Stimulated activated CD4-positive, alpha-beta T cell treated with anti-CD3 and anti-CD28 coated beads, Interleukin-1b, Interleukin-23, amount 100 ng/mL, for 1 hour (primary cell): ENCODE results near the gene ARHGEF11.

Experiments
- DNase-seq, 2 donors: peaks; one replicate each; pipeline ENCODE4 v3.0.0-alpha.2; 2020; ENCODE audit warnings: low read depth in 2 of 2

The ARHGEF11 gene

DNA sequence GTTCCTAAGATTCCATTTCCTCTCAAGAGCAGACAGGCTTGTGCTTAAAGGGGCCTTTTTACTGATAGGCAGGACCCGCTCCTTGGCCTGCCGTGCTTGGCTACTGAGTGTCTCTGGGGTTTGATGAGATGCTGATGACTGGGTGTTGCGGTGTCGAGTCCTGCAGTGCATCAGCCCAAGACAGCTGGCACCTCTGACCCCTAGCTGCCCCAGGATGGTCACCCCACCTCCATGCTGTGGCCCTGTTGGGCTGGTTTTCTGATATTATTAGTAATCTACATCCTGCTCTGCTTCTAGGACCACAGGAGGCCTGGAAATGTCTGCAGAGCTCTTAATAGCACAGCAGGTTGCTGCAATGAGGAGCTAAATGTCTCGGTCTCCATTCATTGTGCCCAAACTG is 96.4 kb downstream of the ARHGEF11 start:
- no peak for DNase-seq

DNA sequence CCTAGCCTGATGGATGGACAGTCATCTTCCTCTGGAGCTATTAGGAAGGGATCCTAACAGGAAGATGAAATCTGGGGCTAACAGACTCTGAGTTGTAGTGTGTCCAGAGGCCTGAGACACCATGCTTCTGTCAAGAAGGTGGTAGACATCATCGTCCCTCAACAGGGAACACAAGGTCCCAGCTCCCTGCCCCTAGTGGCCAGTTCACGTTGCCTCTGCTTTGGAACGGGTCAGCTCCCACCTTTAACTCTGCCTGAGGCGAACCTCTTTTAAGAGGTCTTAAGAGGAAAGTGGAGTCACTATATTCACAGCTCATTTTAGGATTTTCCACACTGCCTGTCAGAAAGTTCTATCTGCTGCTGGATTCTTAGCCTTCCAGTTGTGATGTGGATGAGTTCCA is 96.8 kb downstream of the ARHGEF11 start:
- DNase-seq, result no peak

DNA sequence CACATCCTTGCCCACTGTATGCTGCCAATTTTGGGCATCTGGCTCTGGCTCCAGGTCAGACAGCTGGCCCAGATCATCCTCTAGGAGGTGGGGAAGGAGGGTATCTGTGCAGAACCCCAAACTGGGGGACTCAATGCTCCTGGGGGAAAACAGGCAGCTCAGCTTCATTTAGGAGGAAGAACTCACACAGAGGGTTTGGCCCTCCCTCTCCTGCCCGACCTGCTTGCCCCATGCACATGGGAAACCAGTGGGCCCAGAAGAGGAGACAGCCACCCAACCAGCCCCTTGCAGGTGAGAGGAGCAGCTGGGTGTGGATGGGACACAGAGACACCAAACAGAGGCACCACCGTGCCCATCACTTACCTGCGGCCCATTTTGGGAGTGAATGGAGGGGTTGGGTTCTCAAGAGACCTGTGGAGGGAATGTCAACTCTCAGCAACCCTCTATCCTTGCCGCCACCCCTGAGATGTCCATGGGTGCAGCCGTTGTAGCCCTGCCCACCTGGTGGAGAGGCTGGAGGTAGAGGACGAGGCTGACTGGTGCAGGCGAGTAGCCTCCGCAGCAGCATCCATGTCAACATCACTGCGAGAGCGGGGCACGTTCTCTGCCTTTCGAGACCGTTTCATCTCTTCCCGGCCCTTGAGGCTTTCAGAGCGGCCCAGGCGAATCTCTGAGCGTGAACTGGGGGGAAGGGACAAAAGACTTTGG is 97.6 kb downstream of the ARHGEF11 start:
- no peak for DNase-seq

DNA sequence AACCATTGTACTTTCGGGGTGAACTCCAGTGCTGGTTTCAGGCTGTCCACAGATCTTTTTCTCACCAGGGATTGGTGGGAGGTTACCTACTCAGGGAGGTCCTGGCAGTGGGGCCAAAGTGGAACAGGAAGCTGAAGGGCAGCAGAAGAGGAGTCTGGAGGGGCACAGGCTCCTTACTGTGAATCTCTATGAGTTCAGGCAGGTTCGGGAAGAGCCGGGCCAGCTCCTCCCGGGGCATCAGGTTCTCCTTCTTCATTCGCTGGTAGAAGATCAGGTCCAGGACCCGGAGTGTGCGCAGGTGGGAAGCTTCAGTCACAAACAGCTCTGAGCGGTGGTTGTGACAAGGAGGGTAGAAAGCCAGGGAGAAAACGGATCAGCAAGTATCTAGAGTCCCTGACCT is 98.4 kb downstream of the ARHGEF11 start:
- DNase-seq, result no peak

DNA sequence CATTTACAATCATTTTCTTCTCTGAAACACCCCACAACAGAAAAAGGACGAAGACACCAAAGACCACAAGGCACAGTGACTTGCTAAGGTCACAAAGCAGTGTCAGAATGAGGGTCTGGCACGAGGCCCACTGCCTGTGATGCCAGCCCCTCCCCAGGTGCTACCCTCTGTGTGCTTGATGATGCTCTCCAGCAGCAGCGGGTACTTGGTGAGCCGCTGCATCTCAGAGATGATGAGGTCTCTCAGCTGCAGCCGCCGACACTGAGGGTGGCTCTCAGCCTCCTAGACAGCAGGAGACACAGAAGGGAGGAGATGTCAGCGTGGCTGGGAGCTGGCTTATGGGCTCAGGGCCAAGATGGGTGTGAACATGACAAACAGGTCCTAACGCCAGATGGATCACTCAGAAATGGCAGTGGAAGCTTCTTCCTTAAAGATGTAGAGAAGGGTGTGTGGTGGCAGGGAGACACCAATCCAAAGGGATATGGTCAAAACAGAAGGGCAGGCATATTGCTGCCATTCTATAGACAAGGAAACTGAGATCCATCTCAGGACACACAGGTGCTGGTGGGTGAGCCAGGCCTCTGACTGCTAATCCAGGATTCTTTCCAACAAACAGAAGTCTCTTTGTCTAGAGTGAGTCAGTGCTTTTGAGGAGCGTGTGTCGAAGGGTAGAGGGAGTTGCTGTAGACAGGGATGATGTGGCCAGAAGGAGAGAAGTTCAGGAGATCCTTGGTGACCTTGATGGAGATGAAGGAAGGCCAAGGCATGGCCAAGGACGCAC is 99.5 kb downstream of the ARHGEF11 start:
- DNase-seq, result no peak

DNA sequence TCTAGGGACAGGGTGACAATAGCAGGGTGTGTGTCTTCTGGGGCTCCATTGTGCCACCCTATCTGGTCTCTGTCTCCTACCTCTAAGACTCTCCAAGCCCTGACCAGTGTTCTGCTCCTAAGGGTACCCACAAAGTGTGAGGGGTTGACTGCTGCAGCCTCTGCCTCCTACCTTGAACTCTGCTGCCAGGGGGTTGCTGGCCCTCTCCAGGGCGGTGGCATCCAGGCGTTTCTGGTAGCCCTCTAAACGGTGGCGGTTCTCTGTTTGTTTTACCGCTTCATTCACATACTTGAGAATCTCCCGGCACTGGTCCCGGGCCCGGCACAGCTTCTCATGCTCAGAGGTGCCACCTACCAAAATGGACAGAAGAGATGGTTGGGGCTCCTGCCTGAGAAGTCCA is 100.7 kb downstream of the ARHGEF11 start:
- no peak for DNase-seq

DNA sequence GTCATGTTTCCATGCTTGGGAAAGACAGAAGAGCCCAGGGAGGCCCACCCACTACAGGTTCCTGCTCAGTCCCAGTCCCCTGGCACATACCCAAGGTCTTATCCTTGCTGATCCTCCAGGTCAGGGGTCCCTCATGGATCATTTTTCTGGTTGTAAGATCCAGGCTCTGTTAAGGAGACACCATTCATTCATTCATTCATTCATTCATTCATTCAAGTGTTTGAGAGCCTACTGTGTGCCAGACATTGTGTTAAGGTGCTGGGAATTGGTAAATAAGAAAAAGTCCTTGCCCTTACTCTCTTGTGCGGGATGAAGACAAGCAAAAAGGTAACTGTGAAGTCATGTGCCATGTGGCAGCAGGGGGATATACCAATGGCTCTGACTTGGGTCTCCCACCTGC is 101.3 kb downstream of the ARHGEF11 start:
- no peak for DNase-seq

DNA sequence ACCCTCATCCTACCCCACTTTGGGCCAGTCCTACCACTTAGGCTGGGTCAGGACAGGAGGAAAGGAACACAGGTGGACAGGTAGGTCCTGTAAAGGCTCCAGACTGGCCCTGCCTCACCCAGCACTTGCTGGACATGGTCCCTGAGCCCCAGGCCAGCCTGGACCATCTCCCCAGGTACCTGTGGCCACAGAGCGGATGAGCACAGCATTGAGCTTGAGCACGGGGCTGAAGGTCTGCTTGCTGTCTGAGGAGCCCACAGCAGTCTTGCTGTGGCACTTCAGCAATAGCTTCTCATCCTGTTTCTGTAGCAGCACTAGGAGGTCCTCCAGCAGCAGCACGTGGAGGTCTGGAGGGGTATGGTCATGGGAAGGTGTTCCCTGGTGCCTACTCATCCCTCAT is 101.8 kb downstream of the ARHGEF11 start:
- DNase-seq, result no peak

DNA sequence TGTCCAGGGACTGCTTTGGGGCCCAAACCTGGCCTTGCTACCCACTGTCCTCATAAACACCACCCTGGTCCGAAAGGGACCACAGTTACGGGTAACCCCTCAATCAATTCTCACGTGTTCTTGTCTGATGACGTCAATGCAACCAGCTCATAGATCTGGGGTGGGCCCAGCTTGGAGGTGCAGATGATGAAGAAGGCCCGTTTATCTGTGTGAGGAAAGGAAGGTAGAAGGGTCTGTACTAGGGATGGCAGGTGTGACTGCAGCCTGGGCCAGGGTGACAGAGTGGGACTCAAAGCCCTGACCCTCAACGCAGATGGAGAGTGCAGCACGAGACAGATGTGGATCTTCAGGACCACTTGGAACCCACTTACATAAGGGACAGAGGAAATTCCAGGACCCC is 103.0 kb downstream of the ARHGEF11 start:
- no peak for DNase-seq

DNA sequence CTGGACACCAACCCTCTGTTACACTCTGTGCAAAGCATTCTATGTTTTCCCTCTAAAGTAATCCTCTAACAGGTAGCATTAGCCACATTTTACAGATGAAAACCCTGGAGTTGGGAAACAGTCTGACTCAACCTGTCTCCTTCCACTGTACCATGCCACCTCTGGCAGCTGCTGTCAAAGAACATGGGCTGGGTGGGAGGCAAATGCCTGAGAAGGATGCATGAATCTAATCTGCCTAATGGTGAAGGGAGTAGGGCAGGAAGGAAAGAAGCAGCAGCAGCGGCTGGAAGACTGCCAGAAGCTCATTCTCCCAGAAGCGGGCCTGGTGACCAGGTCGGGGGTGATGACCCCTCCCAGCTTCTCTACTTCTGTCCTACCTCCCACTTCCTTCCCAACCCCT is 103.4 kb downstream of the ARHGEF11 start:
- no peak for DNase-seq

DNA sequence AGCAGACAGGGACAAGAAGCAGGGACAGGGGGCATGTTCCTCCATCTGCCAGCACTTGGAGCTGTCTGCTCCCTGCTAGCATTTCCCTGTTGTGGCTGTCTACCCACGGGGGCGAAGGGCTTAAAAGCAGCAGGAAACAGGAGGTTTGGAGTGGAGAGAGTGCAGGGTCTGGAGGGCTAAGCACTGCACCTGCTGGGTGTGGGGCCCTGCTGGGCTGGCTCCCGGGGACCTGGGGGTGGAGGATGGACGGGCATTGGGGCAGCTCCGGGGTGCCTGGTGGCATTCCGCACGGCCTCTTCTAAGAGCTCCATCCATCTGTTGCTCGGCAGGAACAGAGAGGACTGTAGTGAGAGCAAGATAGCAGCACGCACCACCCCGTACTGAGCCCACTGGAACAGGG is 103.9 kb downstream of the ARHGEF11 start:
- DNase-seq, result no peak

DNA sequence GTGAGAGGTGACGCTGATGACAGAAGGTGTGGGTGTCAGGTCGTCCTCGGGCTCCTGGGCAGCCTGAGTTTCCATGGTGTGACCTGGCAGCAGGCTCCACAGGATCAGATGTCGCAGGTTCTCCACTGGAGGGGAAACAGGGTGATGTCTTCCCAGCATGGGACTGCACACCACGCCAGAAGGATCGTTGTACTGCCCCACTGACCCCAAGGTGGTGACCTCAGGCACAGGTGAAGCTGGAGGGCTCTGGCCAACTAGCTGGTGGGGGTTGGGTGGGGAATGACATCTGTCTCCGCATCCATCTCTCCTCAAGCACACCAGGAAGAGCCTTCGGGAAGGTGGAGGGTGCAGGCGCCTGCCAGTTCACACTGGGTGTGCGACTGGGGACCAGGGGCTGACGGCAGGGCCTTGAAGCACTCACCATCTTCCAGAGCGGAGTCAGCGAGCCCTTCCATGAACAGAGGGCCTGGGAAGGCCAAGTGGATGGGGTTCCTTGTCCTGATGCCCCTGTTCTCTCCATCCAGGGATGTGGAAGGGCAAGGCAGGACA is 105.7 kb downstream of the ARHGEF11 start:
- no peak for DNase-seq

DNA sequence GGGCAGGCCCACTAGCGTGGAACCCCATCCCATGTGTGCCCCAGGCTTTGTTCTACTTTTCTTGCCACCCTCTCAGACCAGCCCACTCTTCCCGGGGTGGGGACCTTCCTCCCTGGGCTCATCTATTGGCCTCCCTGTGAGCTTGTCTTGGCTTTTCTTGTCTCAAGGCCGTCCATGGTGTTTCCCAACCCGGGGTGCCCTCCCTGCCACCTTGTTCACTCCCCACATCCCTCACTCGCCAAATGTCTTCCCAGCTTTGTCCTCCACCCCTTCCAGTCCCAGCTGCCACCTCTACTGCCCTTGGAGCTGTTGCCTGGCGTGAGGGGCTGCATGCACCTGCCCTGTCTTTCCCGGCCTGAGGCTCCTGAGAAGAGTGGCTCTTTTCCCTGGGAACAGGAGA is 106.7 kb downstream of the ARHGEF11 start:
- DNase-seq, result no peak

DNA sequence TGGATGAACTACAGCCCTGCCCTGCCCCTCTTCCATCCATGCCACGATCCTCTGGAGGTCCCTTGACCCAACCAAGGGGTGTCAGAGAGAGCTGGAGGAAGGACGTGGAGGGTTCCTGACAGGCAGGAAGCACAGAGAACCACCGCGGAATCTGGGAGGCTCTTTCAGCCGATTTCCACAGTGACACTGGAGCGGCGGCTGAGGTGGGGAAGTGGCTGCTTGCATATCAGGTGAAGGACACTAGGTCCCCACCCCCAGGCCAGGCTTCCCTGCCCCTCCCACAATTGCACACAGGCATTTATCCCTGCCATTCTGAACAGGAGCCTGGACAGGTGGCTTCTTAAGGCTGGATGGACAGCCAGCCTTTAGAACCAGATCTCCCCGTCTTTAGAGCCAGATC is 107.7 kb downstream of the ARHGEF11 start:
- no peak for DNase-seq

DNA sequence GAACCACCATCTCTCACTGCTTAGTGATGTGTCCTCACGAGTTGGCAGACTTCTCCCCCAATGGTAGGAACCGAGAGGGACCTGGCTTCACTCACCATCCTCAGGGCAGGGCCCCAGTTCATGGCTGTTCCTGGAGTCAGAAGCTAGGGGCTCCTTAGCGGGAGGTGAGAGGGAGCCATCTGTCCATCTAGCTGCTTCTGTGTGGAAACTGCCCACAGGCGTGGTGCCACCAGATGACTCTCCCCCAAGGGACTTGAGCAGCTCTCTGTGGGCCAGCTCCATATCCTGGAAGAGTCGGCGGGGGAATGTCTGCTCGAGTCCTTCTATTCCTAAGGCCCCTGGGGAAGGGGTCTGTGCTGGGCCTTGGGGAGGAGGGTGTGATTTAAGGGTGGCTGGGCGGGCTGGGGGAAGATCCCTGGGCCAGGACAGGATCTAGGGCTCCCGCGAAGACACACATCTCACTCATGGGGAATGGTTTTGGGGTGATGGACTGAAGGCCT is 108.8 kb downstream of the ARHGEF11 start:
- no peak for DNase-seq

DNA sequence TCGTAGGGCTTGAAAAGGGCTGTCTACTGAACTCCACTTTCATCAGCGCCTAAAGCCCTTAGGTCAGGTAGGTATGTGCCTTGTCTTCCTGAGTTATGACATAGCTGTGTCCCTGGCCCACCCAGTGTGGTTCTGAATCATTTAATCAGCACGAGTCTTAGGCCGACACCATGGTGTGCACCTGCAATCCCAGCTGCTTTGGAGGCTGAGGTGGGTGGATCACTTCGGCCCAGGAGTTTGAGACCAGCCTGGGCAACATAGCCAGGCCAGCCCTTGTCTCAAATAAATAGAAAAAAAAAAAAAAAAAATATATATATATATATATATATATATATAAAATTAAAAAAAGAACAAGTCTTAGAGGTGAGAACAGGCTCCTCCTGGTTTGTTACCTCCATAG is 109.4 kb downstream of the ARHGEF11 start:
- DNase-seq, result no peak

DNA sequence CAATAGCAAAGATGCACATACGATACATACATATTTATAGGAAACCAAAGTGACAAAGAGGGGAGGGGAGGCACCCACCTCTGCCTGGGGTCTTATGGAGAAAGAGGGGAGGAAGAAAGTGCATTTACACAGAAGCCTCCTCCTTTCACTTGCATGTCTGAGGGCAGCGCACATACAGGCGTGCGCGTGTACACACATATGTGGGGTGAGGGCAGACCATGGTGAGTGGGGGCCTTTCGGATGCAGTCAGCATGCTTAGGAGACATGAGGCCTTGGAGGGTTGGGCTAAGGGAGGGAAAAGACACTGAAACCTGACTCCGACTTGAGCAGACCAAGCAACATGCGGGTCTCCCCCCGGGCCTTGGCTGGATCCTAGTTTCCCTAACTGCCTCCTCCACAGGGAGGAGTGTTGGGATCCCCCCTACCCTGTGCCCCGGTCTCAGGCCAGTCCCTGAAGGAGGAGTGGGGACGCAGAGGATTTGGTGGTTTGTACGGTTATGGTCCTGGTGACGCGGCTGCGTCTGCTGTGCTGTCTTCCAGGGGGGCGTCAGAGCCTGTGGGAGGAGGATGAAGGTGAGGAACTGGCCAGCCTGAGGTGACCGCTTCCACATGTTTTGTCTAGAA is 109.9 kb downstream of the ARHGEF11 start:
- DNase-seq, result no peak

DNA sequence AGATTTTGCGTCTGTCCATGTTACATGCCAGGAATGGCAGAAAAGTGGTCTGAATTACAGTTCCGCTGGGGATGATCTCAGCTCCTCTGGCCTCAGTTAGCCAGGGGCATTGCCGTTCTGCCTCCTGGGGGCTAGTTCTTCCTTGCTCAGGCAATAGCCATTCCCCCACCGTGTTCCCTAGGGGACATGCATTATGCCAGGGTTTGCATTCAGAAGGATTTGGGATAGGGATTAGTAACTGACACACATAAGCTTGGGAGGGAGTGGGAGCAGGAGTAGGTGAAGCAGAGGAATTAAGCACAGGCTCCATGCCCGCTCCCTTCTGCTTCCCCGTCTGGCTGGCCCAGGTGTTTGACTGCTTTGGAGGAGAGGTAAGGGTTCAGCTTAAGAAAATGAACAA is 112.4 kb downstream of the ARHGEF11 start:
- no peak for DNase-seq

DNA sequence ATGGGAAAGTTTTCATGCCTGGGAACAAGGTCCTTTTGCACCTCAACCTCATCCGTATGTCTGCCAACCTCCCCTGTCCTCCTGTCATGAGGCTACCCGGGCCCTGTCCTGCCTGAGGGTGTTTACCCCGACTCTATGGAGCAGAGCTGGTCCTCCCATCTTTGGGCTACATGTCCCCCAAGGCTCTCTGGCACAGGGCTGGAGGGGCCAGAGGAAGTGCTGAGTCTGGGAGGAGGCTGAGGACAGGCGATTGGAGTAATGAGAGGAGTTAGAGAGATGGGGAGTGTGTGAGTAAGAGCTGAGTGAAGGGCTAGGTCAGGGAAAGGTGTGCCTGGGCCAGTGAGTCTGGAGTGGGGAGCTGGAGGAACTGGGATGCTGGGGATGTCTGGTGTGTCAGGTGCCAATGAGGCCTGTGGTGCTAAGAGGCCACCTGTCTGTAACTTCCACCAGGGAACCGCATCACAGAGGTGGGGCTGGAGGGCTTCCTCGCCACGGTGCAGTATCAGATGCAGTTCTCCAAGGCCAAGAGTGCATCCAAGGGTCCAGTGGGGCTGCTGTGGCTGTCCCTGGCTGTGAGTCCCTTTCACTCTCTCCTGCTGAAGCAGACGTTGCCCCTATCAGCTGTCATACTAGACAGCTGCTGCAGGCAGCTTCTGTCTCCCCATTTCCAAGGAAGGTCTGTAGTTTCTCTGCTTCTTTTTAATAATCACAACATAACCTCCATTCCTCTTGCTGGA is 113.4 kb downstream of the ARHGEF11 start:
- DNase-seq, result no peak

DNA sequence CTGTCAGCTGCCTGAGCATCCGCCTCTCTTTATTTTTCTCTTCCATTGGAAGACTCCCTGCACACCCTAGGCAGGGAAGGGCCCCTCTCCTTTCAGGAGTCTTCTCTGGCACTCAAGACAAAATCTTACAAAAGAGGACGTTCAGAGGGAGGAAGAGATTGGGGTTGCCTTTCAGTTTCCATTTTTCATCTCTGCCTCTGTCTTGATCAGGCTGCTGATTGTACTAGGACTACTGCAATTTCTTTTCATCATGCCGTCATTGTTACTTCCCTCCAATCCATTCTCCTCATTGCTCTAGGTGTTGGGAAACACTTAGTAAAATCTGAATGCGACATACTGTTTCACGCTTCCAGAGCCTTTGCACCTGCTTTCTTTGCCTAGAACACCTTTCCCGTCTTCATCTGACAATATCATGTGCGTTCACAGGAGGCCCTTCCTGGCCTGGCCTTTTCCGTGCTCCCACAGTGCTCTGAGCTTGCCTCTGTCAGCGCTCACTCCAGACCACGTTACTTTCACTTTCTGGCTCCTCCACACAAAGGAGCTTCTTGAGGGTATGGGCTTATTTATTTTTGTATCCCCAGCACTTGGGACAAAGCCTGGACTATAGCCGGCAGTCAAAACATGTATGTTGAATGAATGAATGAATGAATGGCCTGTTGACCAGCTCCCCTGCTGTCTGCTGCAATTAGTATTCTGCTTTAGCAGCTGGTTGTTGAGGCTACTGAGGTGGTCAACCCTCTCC is 114.2 kb downstream of the ARHGEF11 start:
- DNase-seq, result no peak

DNA sequence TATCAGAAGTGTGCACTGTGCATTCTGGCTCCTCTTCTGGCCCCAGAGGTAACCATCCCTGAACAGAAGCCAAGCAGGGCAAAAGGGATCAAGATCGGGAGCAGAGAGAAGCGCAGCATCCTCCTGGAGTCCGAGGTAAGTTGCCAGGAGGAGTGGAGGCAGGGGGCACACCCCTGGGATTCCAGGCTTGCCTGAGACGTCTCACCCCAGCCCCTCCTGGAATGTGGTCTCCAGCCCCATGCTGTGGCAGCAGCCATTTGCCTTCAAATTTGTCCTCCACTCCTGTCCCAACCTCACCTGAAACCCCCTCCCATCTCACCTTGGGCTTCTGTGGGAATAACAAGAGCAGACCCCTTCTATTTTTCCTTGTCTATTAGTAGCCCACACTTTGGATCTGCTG is 115.1 kb downstream of the ARHGEF11 start:
- DNase-seq, result no peak
